Suppressor macrophage treated with lipopolysaccharide for 4 hours (primary cell): ENCODE results near the gene VPS8.

ENCODE experiments used
- DNase-seq: peaks from one replicate; pipeline ENCODE4 v3.0.0-alpha.2; 2020

Gene VPS8

DNA sequence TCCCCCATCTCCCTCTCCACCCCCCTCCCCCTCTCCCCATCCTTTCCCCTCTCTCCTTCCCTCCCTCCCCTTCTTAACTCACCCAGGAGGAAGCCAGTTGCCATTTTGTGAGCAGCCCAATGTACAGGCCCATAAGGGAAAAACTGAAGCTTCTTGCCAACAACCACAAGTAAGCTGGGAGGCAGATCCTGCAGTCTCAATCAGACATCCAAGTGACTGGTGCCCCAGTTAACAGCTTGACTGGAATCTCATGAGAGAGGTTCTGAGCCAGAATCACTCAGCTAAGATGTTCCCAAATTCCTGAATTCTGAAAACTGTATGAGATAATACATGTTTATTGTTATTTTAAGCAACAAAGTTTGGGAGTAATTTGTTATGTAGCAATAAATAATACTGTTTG lies 250.2 kb downstream of the VPS8 start:
- DNase-seq = no peak

DNA sequence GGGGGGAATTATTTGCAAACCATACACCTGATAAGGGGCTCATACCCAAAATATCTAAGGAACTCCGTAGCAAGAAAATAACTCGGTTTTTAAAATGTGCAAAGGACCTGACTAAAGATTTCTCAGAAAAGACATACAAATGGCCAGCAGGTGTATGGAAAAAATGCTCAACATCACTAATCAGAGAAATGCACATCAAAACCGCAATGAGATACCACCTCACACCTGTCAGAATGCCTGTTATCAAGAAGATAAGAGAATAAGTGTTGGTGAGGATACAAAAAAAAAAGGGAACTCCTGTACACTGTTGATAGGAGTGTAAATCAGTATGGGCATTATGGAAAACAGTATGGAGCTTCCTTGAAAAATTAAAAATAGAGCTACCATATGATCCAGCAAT lies 251.5 kb downstream of the VPS8 start:
- DNase-seq = no peak

DNA sequence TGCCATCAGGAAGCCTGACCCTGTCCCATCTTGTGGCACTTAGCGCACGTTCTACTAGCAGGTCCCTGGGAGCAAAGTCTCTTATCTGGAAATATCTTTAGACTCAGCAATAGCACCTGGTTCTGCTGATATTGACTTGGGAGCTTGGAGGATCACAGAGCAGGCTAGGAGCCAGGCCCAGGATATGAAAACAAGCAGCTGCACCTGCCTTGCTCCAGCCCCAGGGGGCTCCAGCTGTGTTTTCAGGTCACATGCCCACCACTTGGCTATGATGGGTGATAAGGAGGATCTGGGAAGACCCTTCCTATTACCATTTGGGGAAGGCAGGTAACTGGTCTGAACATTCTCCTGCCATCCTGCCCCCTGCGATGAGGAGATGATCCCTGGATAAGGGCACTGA lies 253.1 kb downstream of the VPS8 start:
- no peak for DNase-seq

DNA sequence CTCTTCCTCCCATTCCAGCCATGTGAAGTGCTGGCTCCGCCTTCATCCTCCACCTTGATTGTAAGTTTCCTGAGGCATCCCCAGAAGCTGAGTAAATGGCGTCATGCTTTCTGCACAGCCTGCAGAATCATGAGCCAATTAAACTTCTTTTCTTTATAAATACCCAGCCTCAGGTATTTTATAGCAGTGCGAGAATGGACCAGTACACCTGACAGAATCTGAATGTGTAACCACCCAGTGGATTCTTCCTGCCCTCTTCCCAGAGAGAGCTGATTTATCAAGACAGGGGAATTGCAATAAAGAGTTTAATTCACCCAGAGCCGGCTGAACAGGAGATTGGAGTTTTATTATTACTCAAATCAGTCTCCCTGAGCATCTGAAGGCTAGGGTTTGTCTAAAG lies 254.3 kb downstream of the VPS8 start:
- no peak for DNase-seq

DNA sequence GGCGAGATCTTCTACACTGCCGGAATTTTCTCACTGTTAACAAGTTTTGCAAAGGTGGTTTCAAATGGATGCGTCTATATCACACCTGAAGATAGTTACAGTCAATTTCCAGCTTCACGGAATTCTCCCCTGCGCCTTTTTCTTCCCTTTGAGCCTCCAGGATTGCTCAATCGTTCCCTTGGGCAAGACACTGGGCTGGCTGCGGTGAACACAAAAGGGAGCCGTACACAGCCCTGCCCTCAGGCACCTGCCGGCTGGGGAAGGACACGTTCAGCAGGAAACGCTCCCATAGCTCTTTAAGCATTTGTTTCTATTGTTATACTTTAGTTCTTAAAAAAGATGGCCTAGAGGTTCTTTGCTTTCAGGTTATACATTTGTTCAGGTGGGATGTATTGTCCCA lies 255.2 kb downstream of the VPS8 start:
- DNase-seq = no peak

DNA sequence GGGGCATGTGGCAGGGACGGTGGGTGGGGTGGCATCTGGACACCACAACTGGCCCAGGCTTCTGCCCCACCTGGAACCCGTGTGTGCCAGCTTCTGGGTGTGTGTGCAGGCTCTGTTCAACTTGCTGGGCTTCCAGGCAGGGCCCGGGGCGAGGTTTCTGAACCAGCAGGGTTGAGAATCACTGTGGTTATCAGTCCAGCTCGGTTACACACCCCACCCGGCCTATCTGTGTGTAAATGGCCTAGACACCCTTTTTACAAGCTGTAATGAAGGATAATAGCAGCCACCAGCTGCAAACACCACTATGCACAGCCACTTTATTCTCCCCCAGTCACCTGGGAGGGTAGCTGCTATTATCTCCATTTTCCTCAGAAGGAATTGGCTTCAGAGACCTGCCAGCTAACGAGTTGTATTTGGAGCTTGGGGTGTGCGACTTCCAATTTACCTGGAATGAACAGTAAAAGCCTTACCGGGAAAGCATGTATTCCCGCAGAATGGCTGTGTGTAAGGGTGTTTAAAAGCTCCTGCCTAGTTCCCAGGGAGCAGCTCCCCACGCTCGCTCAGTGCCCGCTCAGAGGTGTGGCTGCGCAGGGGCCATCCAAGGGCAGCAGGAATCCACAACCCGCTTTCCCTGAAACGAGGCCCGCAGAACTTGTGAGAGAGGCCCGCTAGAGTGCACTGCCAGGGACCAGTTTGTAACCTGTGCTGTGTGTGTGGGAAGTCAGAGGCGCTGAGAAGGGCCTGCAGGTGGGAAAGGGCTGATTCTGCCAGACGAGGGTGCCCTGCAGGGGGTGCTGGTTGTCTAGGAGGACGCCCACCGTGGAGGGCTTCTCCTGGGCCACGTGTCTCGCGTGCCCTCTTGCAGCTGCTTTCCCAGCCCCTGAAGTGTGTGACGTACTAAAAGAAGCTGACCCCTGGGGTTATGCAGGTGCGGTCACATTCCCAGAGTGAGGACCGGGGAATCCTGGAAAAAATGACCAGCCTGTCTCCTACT lies 257.4 kb downstream of the VPS8 start:
- no peak for DNase-seq

DNA sequence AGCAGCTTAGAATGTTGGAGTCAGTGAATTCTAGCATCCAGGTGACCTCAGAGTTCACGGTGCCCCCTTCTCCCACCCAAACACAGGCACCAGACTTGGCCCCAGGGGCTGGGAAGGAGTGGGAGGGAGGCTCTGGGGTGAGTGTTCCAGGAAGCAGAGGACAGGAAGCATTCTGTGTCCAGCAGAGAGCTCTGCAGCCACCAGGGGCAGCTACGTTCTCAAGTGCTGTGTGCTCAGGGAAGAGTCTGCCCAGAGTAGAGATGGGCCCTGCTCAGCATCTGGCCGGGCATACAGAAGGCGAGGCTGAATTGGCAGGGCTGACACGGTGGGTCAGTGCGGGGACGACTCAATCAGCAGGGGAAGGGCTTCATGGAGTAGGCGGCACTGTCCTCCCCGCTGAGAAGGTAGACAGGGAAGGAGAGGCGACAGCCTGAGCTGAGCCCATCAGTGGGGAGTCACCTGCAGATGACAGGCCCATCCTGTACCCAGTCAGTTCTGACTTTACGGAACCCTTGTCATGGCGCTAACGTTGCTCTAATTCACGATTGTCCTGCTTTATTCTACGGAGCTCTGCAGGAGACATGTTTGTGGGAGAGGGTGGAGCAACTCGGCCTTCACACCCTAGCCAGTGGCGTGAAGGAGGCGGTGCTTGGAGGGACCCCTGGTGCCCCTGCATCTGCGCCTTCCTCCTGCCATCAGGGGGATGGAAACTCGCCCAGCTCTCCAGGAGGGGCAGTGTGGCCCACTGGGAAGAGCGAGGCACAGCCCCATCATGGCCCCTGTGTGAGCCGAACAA lies 258.7 kb downstream of the VPS8 start:
- no peak for DNase-seq

DNA sequence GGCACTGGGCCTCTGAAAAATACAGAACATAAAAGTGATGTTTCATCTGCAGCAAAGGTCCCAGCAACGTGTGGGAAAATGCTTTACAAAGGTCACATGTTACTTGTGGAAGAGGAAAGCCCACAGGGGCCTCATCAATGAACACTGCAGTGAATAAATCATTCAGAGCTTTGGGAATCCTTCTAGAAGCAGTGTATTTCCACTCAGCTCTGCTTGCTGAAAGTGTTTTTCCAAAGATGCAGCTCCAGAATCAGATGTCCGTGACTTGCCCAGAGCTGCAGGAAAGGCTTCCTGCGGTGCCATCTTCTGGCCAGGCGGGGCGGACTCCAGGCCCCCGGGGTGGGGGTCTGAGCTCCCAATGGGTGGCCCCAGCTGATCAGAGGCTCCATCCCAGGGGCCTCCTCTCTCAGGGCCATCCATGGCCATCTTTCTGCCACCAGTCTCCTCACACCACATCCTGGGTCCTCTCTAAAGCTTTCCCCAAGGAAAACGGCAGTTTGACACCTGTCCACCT lies 259.4 kb downstream of the VPS8 start:
- no peak for DNase-seq

DNA sequence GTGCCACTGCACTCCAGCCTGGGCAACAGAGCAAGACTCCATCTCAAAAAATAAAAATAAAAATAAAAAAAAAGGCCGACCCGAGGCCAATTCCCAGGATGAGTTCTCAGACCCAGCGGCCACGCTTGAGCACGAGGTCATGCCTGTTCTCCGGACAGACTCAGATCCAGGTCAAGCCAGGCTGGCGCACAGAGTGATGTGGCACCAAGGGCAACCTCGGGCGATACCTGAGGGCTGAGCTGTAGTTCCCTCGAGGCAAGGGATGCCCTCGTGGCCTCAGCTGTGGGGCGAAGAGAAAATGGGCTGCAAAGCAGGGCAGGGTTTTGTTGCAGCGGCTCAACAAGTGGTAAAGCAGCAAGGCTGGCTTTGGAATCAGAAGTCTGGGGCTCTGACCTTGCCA lies 263.6 kb downstream of the VPS8 start:
- DNase-seq = no peak

DNA sequence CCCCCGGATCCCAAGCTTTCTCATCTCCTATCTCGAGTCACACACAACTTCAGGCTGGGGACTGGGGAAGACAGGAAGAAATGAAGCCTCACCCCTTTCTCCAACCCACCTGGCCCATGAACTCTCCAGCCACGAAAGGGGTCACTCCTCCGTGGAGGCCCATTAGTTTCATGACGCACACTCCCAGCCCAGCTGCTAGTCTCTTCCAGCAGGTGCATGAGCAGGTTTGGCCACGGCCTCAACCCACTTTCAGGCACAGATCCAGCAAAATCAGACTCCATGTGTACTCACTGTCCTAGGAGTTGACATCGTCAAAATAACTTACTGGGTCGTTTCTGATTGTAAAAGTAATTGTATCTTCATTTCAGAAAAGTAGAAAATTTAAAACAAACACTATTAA lies 264.3 kb downstream of the VPS8 start:
- DNase-seq = no peak

DNA sequence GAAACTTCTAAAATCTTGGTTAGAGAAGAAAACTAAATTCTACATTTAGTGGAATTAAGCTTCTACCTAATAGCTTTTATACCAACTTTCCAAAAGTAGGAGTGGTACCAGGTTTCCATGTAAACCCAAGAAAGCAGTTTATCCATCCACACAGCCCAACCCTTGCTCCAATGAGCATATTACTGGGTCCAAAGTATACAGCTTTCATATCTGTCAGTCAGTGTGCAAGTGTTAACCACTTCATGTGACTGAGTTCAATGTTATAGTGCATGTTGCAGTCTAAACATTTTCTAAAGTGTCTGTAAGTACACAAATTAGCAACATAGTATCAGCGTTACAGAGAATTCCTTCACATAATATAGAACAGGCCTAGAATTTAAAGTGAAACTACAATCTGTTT lies 267.7 kb downstream of the VPS8 start:
- no peak for DNase-seq

DNA sequence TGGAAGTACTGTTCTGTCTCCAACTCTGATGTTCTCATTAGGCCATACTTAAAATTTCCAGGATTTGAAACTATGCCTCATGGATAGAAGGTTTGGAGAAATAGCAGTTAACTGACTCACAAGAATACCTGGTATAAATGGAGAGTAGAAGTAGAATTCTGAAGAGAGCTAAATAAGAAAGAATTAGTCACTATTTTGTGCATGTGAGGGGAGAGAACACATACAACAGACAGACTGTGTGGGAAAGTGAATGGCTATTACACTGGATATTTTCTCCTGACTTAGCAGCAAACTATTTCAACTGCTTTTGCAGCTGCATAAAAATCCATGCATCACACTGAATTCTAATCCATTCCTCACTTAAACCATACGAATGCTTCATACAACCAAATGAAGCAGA lies 269.6 kb downstream of the VPS8 start:
- no peak for DNase-seq

DNA sequence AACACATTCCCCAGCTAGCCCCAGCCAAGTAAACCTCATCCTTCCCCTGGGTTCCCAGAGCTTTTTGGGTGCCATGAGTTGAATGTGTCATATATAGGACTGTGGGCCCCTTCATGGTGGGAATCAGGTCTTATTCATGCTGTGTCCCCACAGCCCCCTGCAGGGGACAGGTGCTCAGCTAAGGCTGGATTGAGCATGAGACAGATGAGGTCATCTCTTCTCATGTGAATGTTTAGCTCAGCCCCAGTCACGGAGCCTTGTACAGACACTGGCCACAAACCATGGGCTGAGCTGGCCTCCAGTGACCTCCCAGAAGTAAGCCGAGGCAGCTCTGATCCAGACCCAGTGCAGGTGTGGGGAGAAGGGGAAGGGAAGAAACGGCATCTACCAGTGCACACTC lies 270.2 kb downstream of the VPS8 start:
- no peak for DNase-seq

DNA sequence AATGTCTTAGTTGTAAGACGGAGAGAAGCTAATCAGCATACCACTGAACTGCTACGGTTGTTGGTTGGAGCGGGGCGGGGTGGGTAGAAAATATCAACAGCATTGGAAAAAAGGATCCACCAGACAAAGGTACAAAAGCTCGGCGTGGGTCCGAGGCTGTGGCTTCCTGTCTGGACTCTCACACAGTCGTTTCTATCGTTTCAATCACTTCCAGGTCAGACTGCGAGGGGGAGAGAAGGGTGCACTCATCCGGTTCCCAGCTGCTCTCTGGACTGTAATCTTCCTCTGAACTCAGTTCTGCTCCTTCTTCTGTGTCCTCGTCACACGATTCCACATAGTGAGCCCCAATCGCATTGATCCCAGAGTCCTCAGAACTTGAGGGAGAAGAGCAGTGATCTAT lies 270.9 kb downstream of the VPS8 start:
- DNase-seq = no peak

DNA sequence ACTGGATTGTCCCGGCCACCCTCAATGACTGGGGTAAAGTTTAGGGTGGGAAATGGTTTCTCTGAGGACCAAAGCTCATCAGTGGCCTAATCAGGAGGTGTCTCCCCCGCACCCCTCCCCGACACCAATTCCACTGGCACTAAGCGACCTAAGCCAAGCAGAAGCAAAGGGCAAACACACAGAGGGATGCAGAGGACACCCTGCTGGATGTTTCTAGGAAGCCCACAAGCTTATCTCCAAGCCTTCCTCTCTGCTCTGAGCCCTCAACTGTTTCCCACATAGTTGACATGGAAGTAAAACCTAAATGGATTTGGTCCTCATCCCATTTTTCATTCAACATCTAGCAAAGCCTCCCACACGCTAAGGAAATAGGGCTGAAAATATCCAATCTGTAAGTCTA lies 272.4 kb downstream of the VPS8 start:
- no peak for DNase-seq

DNA sequence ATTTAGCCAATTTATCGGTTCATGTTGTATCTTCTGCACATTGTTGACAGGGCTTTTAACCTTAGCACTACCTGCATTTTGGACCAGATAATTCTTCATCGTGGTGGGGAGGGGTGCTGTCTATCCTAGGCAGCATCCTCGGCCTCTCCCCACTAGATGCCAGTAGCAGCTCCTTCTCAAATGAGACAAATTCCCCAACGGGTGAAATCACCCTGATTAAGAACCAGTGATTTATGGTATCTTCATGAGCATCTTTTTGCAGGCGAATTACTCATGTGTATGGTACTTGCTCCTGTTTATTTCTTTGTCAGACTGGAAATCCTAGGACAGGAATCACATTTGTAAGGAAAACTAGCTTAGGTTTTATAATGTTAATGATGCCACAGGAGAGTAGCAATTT lies 272.9 kb downstream of the VPS8 start:
- no peak for DNase-seq

DNA sequence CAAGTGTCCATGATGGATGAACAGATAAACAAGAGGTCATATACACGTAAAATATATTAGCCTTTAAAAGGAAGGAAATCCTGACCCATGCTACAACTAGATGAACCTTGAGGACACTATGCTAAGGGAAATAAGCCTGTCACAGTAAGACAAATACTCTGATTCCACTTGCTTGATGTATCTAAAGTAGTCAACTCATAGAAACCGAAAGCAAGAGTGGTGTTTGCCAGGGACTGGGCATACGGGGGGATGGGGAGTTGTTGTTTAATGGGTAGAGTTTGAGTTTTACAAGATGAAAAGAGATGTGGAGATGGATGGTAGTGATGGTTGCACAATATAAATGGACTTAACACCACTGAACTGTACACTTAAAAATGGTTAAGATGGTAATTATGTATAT lies 275.5 kb downstream of the VPS8 start:
- no peak for DNase-seq

DNA sequence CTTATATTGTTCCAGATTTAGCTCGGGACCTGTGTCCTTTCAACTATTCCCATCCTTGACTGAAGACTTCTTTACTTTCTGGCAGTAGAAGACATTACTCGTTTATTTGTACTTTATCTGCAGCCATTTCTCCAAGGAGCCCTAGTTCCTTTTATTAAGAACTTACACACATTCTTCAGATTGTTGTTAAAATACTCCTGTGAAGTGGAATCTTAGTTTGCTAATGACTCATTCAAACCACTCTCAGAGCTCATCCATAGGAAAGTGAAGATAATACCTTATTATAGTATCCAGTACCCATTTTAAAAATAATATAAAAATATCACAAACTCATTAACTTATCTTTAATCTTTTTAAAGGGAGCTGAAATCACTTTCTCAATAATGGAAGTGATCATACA lies 277.4 kb downstream of the VPS8 start:
- DNase-seq = no peak

DNA sequence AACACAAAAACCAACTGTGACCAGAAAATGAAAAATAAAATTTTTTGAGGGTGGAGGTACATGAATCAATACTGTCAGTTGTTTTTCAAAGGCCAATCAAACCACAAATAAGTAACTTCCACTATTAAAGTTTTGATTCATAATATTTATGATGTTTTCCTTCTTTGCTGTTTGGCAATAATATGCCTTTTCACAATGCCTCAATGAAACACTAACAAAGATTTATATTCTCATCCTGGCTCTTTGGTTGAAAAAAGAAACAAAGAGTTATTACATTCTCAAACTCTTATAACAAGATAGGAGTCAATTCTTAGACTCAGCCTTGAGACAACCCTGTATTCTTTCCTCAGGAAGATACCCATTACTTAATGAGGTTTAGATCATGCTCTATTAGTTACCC lies 277.8 kb downstream of the VPS8 start:
- no peak for DNase-seq

DNA sequence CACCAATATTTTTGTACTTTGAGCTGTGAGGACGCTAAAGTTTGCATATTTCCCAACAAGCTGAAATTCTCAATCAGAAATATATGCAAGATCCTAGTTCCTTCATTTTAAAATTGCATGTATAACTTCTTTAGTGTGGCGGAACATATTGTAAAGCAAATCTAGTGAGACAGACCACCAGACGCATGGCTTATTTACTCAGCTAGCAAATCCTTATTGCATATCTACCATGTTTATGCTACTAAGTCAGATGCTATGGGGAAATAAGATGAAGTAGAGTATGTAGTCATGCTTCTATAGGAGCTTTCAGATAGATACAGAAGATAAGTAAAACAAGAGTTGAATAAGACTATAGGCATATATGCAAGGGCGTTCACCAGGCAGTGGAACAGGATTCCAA lies 278.8 kb downstream of the VPS8 start:
- DNase-seq = no peak

DNA sequence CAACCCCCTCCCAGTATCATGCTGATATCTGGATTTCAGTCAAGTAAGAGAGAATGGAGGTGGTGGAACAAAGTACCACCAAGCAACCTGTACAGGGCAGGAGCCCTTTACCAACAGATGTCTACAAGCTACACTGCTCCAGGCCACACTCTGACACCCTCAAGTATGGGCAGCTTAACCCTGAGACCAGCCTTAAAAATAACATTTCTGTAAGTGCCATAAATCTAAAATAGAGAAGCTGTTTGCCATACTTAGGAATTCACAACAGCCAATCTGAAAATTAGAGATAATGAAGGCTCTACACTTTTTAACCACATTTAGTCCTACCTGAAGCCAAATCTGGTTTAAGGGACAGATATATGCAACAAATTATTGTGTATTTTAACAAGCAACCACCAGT lies 281.1 kb downstream of the VPS8 start:
- no peak for DNase-seq

DNA sequence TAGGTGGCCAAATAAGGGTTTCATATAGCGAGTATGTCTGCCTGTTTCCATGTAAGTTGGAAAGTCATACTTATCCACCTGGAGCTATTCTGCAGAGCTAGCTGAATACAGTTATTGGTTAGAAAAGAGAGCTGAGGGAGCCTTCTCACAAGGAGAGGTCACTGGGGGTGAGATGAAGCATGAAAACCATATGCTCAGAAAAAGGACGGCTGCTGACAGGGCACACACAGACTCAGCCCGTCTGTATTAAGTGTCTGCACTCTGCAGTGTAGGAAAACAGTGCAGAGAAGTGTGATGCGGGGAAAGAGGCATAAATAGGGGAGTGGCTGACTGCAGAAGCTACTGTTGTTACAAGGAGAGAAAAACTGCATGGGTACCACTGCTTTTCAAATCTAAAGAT lies 282.7 kb downstream of the VPS8 start:
- no peak for DNase-seq
